ENCODE measurements around the gene LRRC4B. TPM values are rescaled to one million over a fixed set of nuclear protein-coding genes. Genes with fewer than 3 reads are reported as not detected.
"Not testable (repeated sequence)": the region's sequence is repeated elsewhere in the genome, so short reads cannot be mapped to it uniquely, and the experiment has no call there.

The LRRC4B gene
- polyA plus RNA-seq, 1 donor (not counting 4 experiments of a cell fraction or from before 2014, with no cell fraction given): not detected

GRCh38 chr19:50599427-50599826 is 31.2 kb upstream of the LRRC4B start:
- Histone ChIP-seq H3K9me3 (ENCODE audit: control insufficient read depth, low read depth, low read length) (no peaks in the 10 kb centered on the region), H3K36me3 (ENCODE audit: control insufficient read depth in 2 of 2, extremely low read depth in 1 of 2, insufficient read depth in 2 of 2, low read length in 2 of 2) (no peaks in the 10 kb centered on the region), H3K9me1 (ENCODE audit: control insufficient read depth, extremely low read depth, insufficient read depth, low read length) (no peaks in the 10 kb centered on the region), H4K20me1 (ENCODE audit: control insufficient read depth, extremely low read depth, insufficient read depth, low read length) (no peaks in the 10 kb centered on the region), H3K79me2 (ENCODE audit: control insufficient read depth, insufficient read depth, low read length) (no peaks in the 10 kb centered on the region), H3K27ac (ENCODE audit: control insufficient read depth, insufficient read depth, low read length) (no peak overlapping the region), H3K27me3 (ENCODE audit: control insufficient read depth, extremely low read depth, insufficient read depth, low read length) (no peaks in the 10 kb centered on the region), H3K4me2 (ENCODE audit: control insufficient read depth, extremely low read depth, insufficient read depth, low read depth, low read length) (no peak overlapping the region), H2AFZ (ENCODE audit: control insufficient read depth, low read length) (no peak overlapping the region), H3K9ac (ENCODE audit: control insufficient read depth, extremely low read depth, insufficient read depth, low read length) (no peak overlapping the region), H3K4me1 (ENCODE audit: control insufficient read depth, extremely low read depth, insufficient read depth, low read length) (no peaks in the 10 kb centered on the region), H3K4me3 (ENCODE audit: control insufficient read depth in 2 of 3, extremely low read depth in 1 of 3, insufficient read depth in 2 of 3, low read depth in 1 of 3, low read length in 3 of 3) (no peak overlapping the region)
- DNase-seq (ENCODE audit: low read depth, low spot score) (no peak), FAIRE-seq (no peak)
- dilution Hi-C loops (cut with MboI; ENCODE audit: extremely low pct_ligation_motif_present, low sequenced_read_pairs): no loop called here
- no peak for TF ChIP-seq CTCF (optimal IDR thresholded peaks at IDR 0.05 in 1 of 3, IDR thresholded peaks at IDR 0.05 in 1 of 3, conservative IDR thresholded peaks at IDR 0.05 in 1 of 3; ENCODE audit: extremely low read depth in 1 of 3, insufficient read depth in 2 of 3, low read length in 3 of 3)
- TF ChIP-seq EZH2 (IDR thresholded peaks at IDR 0.05; ENCODE audit: low read length): no peak

GRCh38 chr19:50590191-50590590 is 22.0 kb upstream of the LRRC4B start:
- Histone ChIP-seq H3K9me3 (ENCODE audit: control insufficient read depth, low read depth, low read length) (no peaks in the 10 kb centered on the region), H3K36me3 (ENCODE audit: control insufficient read depth in 2 of 2, extremely low read depth in 1 of 2, insufficient read depth in 2 of 2, low read length in 2 of 2) (no peaks in the 10 kb centered on the region), H2AFZ (ENCODE audit: control insufficient read depth, low read length) (no peak overlapping the region), H3K4me1 (ENCODE audit: control insufficient read depth, extremely low read depth, insufficient read depth, low read length) (no peaks in the 10 kb centered on the region), H3K4me3 (ENCODE audit: control insufficient read depth in 2 of 3, extremely low read depth in 1 of 3, insufficient read depth in 2 of 3, low read depth in 1 of 3, low read length in 3 of 3) (no peak overlapping the region), H3K79me2 (ENCODE audit: control insufficient read depth, insufficient read depth, low read length) (no peaks in the 10 kb centered on the region), H4K20me1 (ENCODE audit: control insufficient read depth, extremely low read depth, insufficient read depth, low read length) (no peaks in the 10 kb centered on the region), H3K4me2 (ENCODE audit: control insufficient read depth, extremely low read depth, insufficient read depth, low read depth, low read length) (no peak overlapping the region), H3K27ac (ENCODE audit: control insufficient read depth, insufficient read depth, low read length) (no peak overlapping the region), H3K9ac (ENCODE audit: control insufficient read depth, extremely low read depth, insufficient read depth, low read length) (no peak overlapping the region), H3K9me1 (ENCODE audit: control insufficient read depth, extremely low read depth, insufficient read depth, low read length) (no peaks in the 10 kb centered on the region), H3K27me3 (ENCODE audit: control insufficient read depth, extremely low read depth, insufficient read depth, low read length) (no peaks in the 10 kb centered on the region)
- DNase-seq (ENCODE audit: low read depth, low spot score) (no peak), FAIRE-seq (no peak)
- dilution Hi-C loops (cut with MboI; ENCODE audit: extremely low pct_ligation_motif_present, low sequenced_read_pairs): no loop called here
- TF ChIP-seq EZH2 (IDR thresholded peaks at IDR 0.05; ENCODE audit: low read length) (no peak), CTCF (optimal IDR thresholded peaks at IDR 0.05 in 1 of 3, IDR thresholded peaks at IDR 0.05 in 1 of 3, conservative IDR thresholded peaks at IDR 0.05 in 1 of 3; ENCODE audit: extremely low read depth in 1 of 3, insufficient read depth in 2 of 3, low read length in 3 of 3) (no peak)

GRCh38 chr19:50581795-50582660 is 13.8 kb upstream of the LRRC4B start:
- H3K9ac ChIP-seq (ENCODE audit: control insufficient read depth, extremely low read depth, insufficient read depth, low read length); DNase-seq (ENCODE audit: low read depth, low spot score); dilution Hi-C loops (cut with MboI; ENCODE audit: extremely low pct_ligation_motif_present, low sequenced_read_pairs); H3K4me1 ChIP-seq (ENCODE audit: control insufficient read depth, extremely low read depth, insufficient read depth, low read length); H4K20me1 ChIP-seq (ENCODE audit: control insufficient read depth, extremely low read depth, insufficient read depth, low read length); H3K9me1 ChIP-seq (ENCODE audit: control insufficient read depth, extremely low read depth, insufficient read depth, low read length); H2AFZ ChIP-seq (ENCODE audit: control insufficient read depth, low read length); H3K9me3 ChIP-seq (ENCODE audit: control insufficient read depth, low read depth, low read length); FAIRE-seq; H3K27me3 ChIP-seq (ENCODE audit: control insufficient read depth, extremely low read depth, insufficient read depth, low read length); H3K27ac ChIP-seq (ENCODE audit: control insufficient read depth, insufficient read depth, low read length); H3K4me2 ChIP-seq (ENCODE audit: control insufficient read depth, extremely low read depth, insufficient read depth, low read depth, low read length); H3K4me3 ChIP-seq (ENCODE audit: control insufficient read depth in 2 of 3, extremely low read depth in 1 of 3, insufficient read depth in 2 of 3, low read depth in 1 of 3, low read length in 3 of 3); H3K79me2 ChIP-seq (ENCODE audit: control insufficient read depth, insufficient read depth, low read length); H3K36me3 ChIP-seq (ENCODE audit: control insufficient read depth in 2 of 2, extremely low read depth in 1 of 2, insufficient read depth in 2 of 2, low read length in 2 of 2): not testable (repeated sequence)
